Stimulated activated CD4-positive, alpha-beta T cell treated with anti-CD3 and anti-CD28 coated beads, Interleukin-1b, Interleukin-23, amount 100 ng/mL, for 48 hours (primary cell): ENCODE results near the gene CXCL10.

Experiments
- DNase-seq: peaks from one replicate; pipeline ENCODE4 v3.0.0-alpha.2; 2020

The CXCL10 gene

GRCh38 chr4:75985116-75985515 is 38.2 kb downstream of the CXCL10 start:
- DNase-seq = no peak

GRCh38 chr4:75980576-75980975 is 42.7 kb downstream of the CXCL10 start:
- no peak for DNase-seq

GRCh38 chr4:75976177-75976576 is 47.1 kb downstream of the CXCL10 start:
- no peak for DNase-seq

GRCh38 chr4:75973766-75974165 is 49.5 kb downstream of the CXCL10 start:
- DNase-seq = no peak
